Tibial nerve (tissue), 4 donors: Measurements from ENCODE around the gene AOPEP.

Experiments
- EP300 ChIP-seq, 2 donors: sonication (generic); formaldehyde crosslinking; IDR thresholded peaks; one replicate each; pipeline ENCODE4 v1.6.1; 2017; ENCODE audit warnings: antibody characterized with exemption in 2 of 2, mild to moderate bottlenecking in 1 of 2
- POLR2A ChIP-seq, 2 donors: fragments of 450-650 bp; IDR thresholded peaks; one replicate each; pipeline ENCODE4 v1.6.1; 2017; ENCODE audit warnings: antibody characterized with exemption in 2 of 2, mild to moderate bottlenecking in 2 of 2, moderate library complexity in 2 of 2
- TF ChIP-seq, protein P1 (sequence below), 5 experiments: fragments of 200-600 bp in 3 of 5; fragments of 450-650 bp in 2 of 5; sonication (generic) in 3 of 5; IDR thresholded peaks; one replicate each; pipeline ENCODE4 v1.5.1; 2016 to 2019; ENCODE audit warnings: antibody characterized with exemption in 5 of 5, mild to moderate bottlenecking in 3 of 5, moderate library complexity in 2 of 5

DNA sequence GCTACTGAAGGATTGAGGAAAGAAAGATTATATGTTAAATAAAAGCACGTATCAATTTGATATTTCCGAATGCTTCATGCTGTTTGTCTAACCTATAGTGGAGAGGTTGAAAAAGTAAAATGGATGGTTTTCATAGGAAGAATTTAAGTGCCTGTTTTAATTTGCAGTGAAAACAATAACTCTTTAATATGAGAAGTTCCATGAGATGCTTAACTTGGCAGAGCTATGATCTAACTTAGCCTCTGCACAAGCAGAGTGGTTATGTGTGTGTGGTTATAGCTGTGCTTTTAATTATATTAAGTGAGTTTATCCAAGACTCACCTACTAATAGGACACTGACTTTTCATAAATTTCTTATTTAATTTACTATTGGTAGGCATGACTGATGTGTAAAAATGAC lies 57.4 kb downstream of the AOPEP start:
- TF ChIP-seq, protein P1, sequence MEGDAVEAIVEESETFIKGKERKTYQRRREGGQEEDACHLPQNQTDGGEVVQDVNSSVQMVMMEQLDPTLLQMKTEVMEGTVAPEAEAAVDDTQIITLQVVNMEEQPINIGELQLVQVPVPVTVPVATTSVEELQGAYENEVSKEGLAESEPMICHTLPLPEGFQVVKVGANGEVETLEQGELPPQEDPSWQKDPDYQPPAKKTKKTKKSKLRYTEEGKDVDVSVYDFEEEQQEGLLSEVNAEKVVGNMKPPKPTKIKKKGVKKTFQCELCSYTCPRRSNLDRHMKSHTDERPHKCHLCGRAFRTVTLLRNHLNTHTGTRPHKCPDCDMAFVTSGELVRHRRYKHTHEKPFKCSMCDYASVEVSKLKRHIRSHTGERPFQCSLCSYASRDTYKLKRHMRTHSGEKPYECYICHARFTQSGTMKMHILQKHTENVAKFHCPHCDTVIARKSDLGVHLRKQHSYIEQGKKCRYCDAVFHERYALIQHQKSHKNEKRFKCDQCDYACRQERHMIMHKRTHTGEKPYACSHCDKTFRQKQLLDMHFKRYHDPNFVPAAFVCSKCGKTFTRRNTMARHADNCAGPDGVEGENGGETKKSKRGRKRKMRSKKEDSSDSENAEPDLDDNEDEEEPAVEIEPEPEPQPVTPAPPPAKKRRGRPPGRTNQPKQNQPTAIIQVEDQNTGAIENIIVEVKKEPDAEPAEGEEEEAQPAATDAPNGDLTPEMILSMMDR (IDR thresholded peaks at IDR 0.05) = no peak
- no peak for TF ChIP-seq POLR2A (IDR thresholded peaks at IDR 0.05)
- TF ChIP-seq EP300 (IDR thresholded peaks at IDR 0.05) = no peak
